K562 (cell line): ENCODE results near the gene SPEM2. TPM values are rescaled to one million over a fixed set of nuclear protein-coding genes. Genes with fewer than 3 reads are reported as not detected.

ENCODE experiments used
- CC2D1A ChIP-seq: fragments of 450-650 bp; IDR thresholded peaks from 2 replicates; pipeline ENCODE4 v1.6.1; 2017; ENCODE audit warnings: mild to moderate bottlenecking
- CREB1 ChIP-seq, 2 experiments: sonication (generic) in 1 of 2; formaldehyde crosslinking in 1 of 2; IDR thresholded peaks; 2 replicates each; pipeline versions ENCODE4 v1.6.1 to v1.8.0; 2012 to 2022; ENCODE audit warnings: inconsistent platforms in 1 of 2, mild to moderate bottlenecking in 1 of 2, missing genetic modification reagents in 1 of 2, moderate library complexity in 1 of 2
- EGR1 ChIP-seq: fragments of 450-650 bp; conservative IDR thresholded peaks from 2 replicates; pipeline ENCODE4 v1.6.1; 2017; ENCODE audit warnings: mild to moderate bottlenecking
- EP400 ChIP-seq: fragments of 450-650 bp; IDR thresholded peaks from 2 replicates; pipeline ENCODE4 v1.6.1; 2017; ENCODE audit warnings: antibody characterized with exemption, mild to moderate bottlenecking, moderate library complexity
- ERF ChIP-seq: fragments of 450-650 bp; formaldehyde crosslinking; IDR thresholded peaks from 2 replicates; pipeline ENCODE4 v1.4.0; 2020; ENCODE audit warnings: mild to moderate bottlenecking, mixed read lengths
- ETV1 ChIP-seq: fragments of 450-650 bp; conservative IDR thresholded peaks from 2 replicates; pipeline ENCODE4 v1.6.1; 2016; ENCODE audit warnings: missing genetic modification characterization, control low read depth, low read depth, missing compliant biosample characterization
- FOS ChIP-seq: IDR thresholded peaks from 3 replicates; pipeline ENCODE4 v1.6.1; 2011; ENCODE audit not compliant: insufficient read length; ENCODE audit errors: extremely low read depth
- HDAC2 ChIP-seq: fragments of 450-650 bp; IDR thresholded peaks from 2 replicates; pipeline ENCODE4 v1.6.1; 2016; ENCODE audit warnings: mild to moderate bottlenecking
- KDM5B ChIP-seq: fragments of 200-600 bp; sonication (generic); IDR thresholded peaks from 2 replicates; pipeline ENCODE4 v1.6.1; 2012; ENCODE audit warnings: low read depth, mild to moderate bottlenecking, moderate library complexity, low read length, control low read depth, inconsistent platforms; ENCODE audit not compliant: insufficient replicate concordance
- MBD2 ChIP-seq: sonication (generic); IDR thresholded peaks from 2 replicates; pipeline ENCODE4 v1.6.1; 2016; ENCODE audit warnings: low read depth, borderline replicate concordance
- MYC ChIP-seq, 2 experiments: fragments of 250-450 bp in 1 of 2; sonication (Bioruptor Pico) in 1 of 2; IDR thresholded peaks; 2 replicates each; pipeline versions ENCODE4 v1.5.1 to v1.6.1; 2012 to 2021; ENCODE audit warnings: low read depth in 2 of 2, borderline replicate concordance in 1 of 2, improper control_type of control experiment in 1 of 2, low read length in 1 of 2, mild to moderate bottlenecking in 1 of 2, moderate library complexity in 1 of 2
- NFATC3 ChIP-seq: fragments of 450-650 bp; IDR thresholded peaks from 2 replicates; pipeline ENCODE4 v1.6.1; 2017; ENCODE audit warnings: mild to moderate bottlenecking
- NRF1 ChIP-seq, 2 experiments: fragments of 450-650 bp; IDR thresholded peaks in 1 of 2; conservative IDR thresholded peaks in 1 of 2; 2 replicates each; pipeline ENCODE4 v1.6.1; 2014; ENCODE audit warnings: mild to moderate bottlenecking in 2 of 2
- POLR2AphosphoS5 ChIP-seq: IDR thresholded peaks from 2 replicates; pipeline ENCODE4 v1.6.1; 2011; ENCODE audit warnings: mild to moderate bottlenecking, low read depth, low read length, moderate library complexity; ENCODE audit not compliant: control insufficient read depth, insufficient read depth
- SNRNP70 ChIP-seq: fragments of 200-400 bp; formaldehyde crosslinking; optimal IDR thresholded peaks from 2 replicates; pipeline ENCODE3; 2017; ENCODE audit warnings: low read depth, low read length
- ZBTB17 ChIP-seq: fragments of 450-650 bp; formaldehyde crosslinking; IDR thresholded peaks from 2 replicates; pipeline ENCODE4 v1.4.0; 2020; ENCODE audit warnings: mild to moderate bottlenecking
- ZBTB7A ChIP-seq: IDR thresholded peaks from 2 replicates; pipeline ENCODE4 v1.6.1; 2011; ENCODE audit warnings: low read depth, mild to moderate bottlenecking, low read length, moderate library complexity, borderline replicate concordance; ENCODE audit not compliant: control insufficient read depth
- ZC3H8 ChIP-seq: fragments of 450-650 bp; IDR thresholded peaks from 2 replicates; pipeline ENCODE4 v1.6.1; 2017
- ZNF644 ChIP-seq: fragments of 200-800 bp; sonication (Bioruptor generic); IDR thresholded peaks from 2 replicates; pipeline ENCODE4 v1.6.1; 2016; ENCODE audit warnings: low read depth, missing genetic modification characterization, missing compliant biosample characterization
- polyA plus RNA-seq, 8 experiments: library from polyadenylated mRNA; depleted of rRNA in 4 of 8; stranded (reverse) in 5 of 8; unstranded in 3 of 8; fragments of >200 nt; fragmentation: Nextera tagmentation in 2 of 8; fragmentation: Illumina TruSeq in 1 of 8; extraction: Ambion mirVana in 2 of 8; extraction: Trizol in 1 of 8; gene quantifications; 2 replicates each; pipeline versions ENCODE4 v1.2.1 to v1.2.3, GENCODE V29; 2011 to 2014; ENCODE audit warnings: inconsistent platforms in 1 of 8, missing spikeins in 1 of 8
- total RNA-seq, 7 experiments: library from RNA; depleted of rRNA in 6 of 7; stranded (reverse); fragments of >200 nt in 6 of 7; fragmentation: Illumina TruSeq in 2 of 7; extraction: Trizol in 2 of 7; gene quantifications; 2 replicates each; pipeline versions ENCODE4 v1.2.1 to v1.2.3, GENCODE V29; 2011 to 2021; ENCODE audit warnings: low replicate concordance in 1 of 7
- TF ChIP-seq, protein P1 (sequence below): fragments of 450-650 bp; formaldehyde crosslinking; IDR thresholded peaks from 2 replicates; pipeline ENCODE4 v1.4.0; 2020; ENCODE audit warnings: mild to moderate bottlenecking, moderate library complexity
- TF ChIP-seq, protein P2 (sequence below), 2 experiments: IDR thresholded peaks; 2 replicates each; pipeline ENCODE4 v1.6.1; 2012; ENCODE audit warnings: improper control_type of control experiment in 2 of 2, low read depth in 2 of 2, low read length in 2 of 2, borderline replicate concordance in 1 of 2
- TF ChIP-seq, protein P3 (sequence below): IDR thresholded peaks from 2 replicates; pipeline ENCODE4 v1.6.1; 2011; ENCODE audit warnings: borderline replicate concordance, low read depth, mild to moderate bottlenecking, moderate library complexity, low read length; ENCODE audit not compliant: insufficient read depth, poor library complexity, severe bottlenecking

Gene SPEM2
- total and polyA plus RNA-seq, 9 of the 15 experiments (the other 6 are each of a cell fraction or from before 2014, with no cell fraction given): not detected

DNA sequence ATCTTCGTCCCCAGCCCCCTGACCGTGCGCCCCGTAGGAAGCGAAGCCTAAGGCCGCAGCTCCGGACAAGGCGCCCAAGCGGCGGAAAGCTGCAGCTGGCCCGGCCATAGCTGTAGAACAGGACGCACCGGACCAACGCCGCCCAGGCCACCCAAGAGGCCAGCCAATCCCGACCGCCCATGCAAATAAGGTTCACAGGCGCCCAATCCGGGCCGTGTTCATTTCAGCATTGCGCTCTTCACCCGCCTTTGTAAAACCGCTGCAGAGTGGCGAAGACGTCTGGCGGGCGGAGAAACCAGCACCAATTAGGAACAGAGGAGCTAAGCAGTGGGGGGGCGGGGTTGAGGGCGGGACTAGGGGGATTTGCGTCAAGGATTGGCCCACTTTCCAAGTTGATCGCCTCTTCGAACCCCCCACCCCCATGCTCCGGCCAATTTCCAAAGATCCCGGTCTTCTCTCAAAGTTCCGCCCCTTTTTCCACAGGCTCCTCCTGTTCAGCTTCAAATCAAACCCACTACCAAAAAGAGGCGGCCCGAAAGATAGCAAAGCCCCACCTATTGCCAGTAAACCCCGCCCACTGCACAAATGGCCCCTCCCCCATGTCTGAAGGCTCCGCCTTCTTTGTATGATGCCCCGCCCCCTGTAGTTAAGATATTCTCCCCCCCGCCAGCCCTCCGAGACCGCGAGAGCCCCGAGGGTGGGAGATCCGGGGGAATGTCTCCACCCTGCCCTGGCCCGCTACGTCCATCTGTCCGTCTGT is 21.3 kb upstream of the SPEM2 start, which contains the start of gene TMEM256 (continued):
- TF ChIP-seq MYC (IDR thresholded peaks at IDR 0.05; ENCODE audit: low read depth, low read length) (no peak), MYC (CRISPR knock-in tag; IDR thresholded peaks at IDR 0.05; ENCODE audit: borderline replicate concordance, low read depth) (no peak), POLR2AphosphoS5 (peak; percentile 49; the same call in 1 of the 2 replicates), CC2D1A (peak; percentile 81; the same call in 1 of the 2 replicates), ZBTB7A (peak; percentile 85), MBD2 (peak; percentile 89), SNRNP70 (no peak), FOS (peak; percentile 81), NFATC3 (no peak), NRF1 (conservative IDR thresholded peaks at IDR 0.05 in 1 of 2, IDR thresholded peaks at IDR 0.05 in 1 of 2) (peak; percentile 53 to 65; a peak in 3 of 4 replicates), EGR1 (0 out of 2 replicates have a peak, but pooled peaks have one; percentile 10), ETV1 (no peak), ZNF644 (no peak), ZC3H8 (no peak), HDAC2 (peak; percentile 51; the same call in 1 of the 2 replicates), EP400 (peak; percentile 25; the same call in 1 of the 2 replicates), KDM5B (peak; percentile 64), ERF (no peak), ZBTB17 (no peak), CREB1 (IDR thresholded peaks at IDR 0.05) (0 out of 2 replicates have a peak, but pooled peaks have one; percentile 43), CREB1 (CRISPR knock-in tag; IDR thresholded peaks at IDR 0.05) (peak; percentile 52; the same call in 1 of the 2 replicates)
- TF ChIP-seq, protein P1, sequence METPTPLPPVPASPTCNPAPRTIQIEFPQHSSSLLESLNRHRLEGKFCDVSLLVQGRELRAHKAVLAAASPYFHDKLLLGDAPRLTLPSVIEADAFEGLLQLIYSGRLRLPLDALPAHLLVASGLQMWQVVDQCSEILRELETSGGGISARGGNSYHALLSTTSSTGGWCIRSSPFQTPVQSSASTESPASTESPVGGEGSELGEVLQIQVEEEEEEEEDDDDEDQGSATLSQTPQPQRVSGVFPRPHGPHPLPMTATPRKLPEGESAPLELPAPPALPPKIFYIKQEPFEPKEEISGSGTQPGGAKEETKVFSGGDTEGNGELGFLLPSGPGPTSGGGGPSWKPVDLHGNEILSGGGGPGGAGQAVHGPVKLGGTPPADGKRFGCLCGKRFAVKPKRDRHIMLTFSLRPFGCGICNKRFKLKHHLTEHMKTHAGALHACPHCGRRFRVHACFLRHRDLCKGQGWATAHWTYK (CRISPR knock-in tag): no peak
- TF ChIP-seq, protein P2, sequence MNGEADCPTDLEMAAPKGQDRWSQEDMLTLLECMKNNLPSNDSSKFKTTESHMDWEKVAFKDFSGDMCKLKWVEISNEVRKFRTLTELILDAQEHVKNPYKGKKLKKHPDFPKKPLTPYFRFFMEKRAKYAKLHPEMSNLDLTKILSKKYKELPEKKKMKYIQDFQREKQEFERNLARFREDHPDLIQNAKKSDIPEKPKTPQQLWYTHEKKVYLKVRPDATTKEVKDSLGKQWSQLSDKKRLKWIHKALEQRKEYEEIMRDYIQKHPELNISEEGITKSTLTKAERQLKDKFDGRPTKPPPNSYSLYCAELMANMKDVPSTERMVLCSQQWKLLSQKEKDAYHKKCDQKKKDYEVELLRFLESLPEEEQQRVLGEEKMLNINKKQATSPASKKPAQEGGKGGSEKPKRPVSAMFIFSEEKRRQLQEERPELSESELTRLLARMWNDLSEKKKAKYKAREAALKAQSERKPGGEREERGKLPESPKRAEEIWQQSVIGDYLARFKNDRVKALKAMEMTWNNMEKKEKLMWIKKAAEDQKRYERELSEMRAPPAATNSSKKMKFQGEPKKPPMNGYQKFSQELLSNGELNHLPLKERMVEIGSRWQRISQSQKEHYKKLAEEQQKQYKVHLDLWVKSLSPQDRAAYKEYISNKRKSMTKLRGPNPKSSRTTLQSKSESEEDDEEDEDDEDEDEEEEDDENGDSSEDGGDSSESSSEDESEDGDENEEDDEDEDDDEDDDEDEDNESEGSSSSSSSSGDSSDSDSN (IDR thresholded peaks at IDR 0.05; ENCODE audit: borderline replicate concordance in 1 of 2, low read depth in 2 of 2, low read length in 2 of 2): peak; percentile 45 to 88; a peak in 2 of 4 replicates
- TF ChIP-seq, protein P3, sequence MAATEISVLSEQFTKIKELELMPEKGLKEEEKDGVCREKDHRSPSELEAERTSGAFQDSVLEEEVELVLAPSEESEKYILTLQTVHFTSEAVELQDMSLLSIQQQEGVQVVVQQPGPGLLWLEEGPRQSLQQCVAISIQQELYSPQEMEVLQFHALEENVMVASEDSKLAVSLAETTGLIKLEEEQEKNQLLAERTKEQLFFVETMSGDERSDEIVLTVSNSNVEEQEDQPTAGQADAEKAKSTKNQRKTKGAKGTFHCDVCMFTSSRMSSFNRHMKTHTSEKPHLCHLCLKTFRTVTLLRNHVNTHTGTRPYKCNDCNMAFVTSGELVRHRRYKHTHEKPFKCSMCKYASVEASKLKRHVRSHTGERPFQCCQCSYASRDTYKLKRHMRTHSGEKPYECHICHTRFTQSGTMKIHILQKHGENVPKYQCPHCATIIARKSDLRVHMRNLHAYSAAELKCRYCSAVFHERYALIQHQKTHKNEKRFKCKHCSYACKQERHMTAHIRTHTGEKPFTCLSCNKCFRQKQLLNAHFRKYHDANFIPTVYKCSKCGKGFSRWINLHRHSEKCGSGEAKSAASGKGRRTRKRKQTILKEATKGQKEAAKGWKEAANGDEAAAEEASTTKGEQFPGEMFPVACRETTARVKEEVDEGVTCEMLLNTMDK: peak; percentile 41
